PC-3 (cell line): ENCODE data around the gene PXMP4. TPM values are rescaled to one million over a fixed set of nuclear protein-coding genes. Genes with fewer than 3 reads are reported as not detected.

Experiments used
- ATAC-seq: fragments of 200-7000 bp; cut with Tn5 transposase; 2 replicates; pipeline ENCODE4 v1.9.1; 2020; ENCODE audit warnings: mild to moderate bottlenecking, moderate library complexity
- BruUV-seq: library from RNA; stranded (reverse); fragments of 400-500 nt; replicated peaks from 2 replicates; lab custom pipeline; 2021; lab: Mats Ljungman, UMichigan
- CTCF ChIA-PET: fragments of 300-600 bp; sonication (Branson Sonifier 250); formaldehyde crosslinking; loops from one replicate; lab custom pipeline; 2022; ENCODE audit warnings: antibody characterized with exemption; lab: Charles Lee
- POLR2A ChIA-PET: fragments of 300-600 bp; sonication (Branson Sonifier 250); formaldehyde crosslinking; loops from one replicate; lab custom pipeline; 2022; ENCODE audit warnings: antibody characterized with exemption; ENCODE audit not compliant: unreplicated experiment; lab: Charles Lee
- DNase-seq: peaks from one replicate; pipeline ENCODE4 v3.0.0-alpha.2; 2015
- H2AFZ ChIP-seq: fragments of 300-600 bp; sonication (generic); 2 replicates; pipeline ENCODE4 v1.6.0; 2016; ENCODE audit warnings: antibody characterized with exemption, low read length
- H3F3A ChIP-seq: fragments of 300-600 bp; sonication (generic); one replicate; pipeline ENCODE4 v1.6.0; 2017; ENCODE audit warnings: antibody characterized with exemption, low read length, control low read depth, mild to moderate bottlenecking; ENCODE audit not compliant: unreplicated experiment
- H3K27ac ChIP-seq: fragments of 300-600 bp; sonication (generic); 2 replicates; pipeline ENCODE4 v1.5.1; 2016; ENCODE audit warnings: mild to moderate bottlenecking, low read length
- H3K27me3 ChIP-seq: fragments of 300-600 bp; sonication (generic); 2 replicates; pipeline ENCODE4 v1.6.1; 2016; ENCODE audit warnings: low read length, mixed read lengths
- H3K36me3 ChIP-seq: fragments of 300-600 bp; sonication (generic); 2 replicates; pipeline ENCODE4 v1.6.1; 2016; ENCODE audit warnings: low read depth, mixed run types, low read length, mixed read lengths
- H3K4me1 ChIP-seq: fragments of 300-600 bp; sonication (generic); 2 replicates; pipeline ENCODE4 v1.5.1; 2016; ENCODE audit warnings: low read length; ENCODE audit not compliant: insufficient read depth
- H3K4me2 ChIP-seq: fragments of 300-600 bp; sonication (generic); 2 replicates; pipeline ENCODE4 v1.6.0; 2016; ENCODE audit warnings: low read length
- H3K4me3 ChIP-seq: fragments of 300-600 bp; sonication (generic); 2 replicates; pipeline ENCODE4 v1.5.1; 2016; ENCODE audit warnings: mild to moderate bottlenecking, low read length, mixed read lengths
- H3K79me2 ChIP-seq: fragments of 300-600 bp; sonication (generic); 2 replicates; pipeline ENCODE4 v1.6.1; 2017; ENCODE audit warnings: low read length, mixed read lengths
- H3K9ac ChIP-seq: fragments of 300-600 bp; sonication (generic); 2 replicates; pipeline ENCODE4 v1.6.0; 2016; ENCODE audit warnings: mild to moderate bottlenecking, low read length
- H3K9me2 ChIP-seq: fragments of 300-600 bp; sonication (generic); replicated peaks from 2 replicates; pipeline ENCODE4 v1.6.1; 2016; ENCODE audit warnings: mixed run types, low read length, mixed read lengths
- H3K9me3 ChIP-seq: fragments of 300-600 bp; sonication (generic); 2 replicates; pipeline ENCODE4 v1.6.1; 2016; ENCODE audit warnings: low read length, mixed read lengths
- H4K20me1 ChIP-seq: fragments of 300-600 bp; sonication (generic); 2 replicates; pipeline ENCODE4 v1.6.1; 2016; ENCODE audit warnings: low read length, mixed read lengths
- CTCF ChIP-seq: fragments of 300-600 bp; sonication (generic); conservative IDR thresholded peaks from 2 replicates; pipeline ENCODE4 v1.5.1; 2017; ENCODE audit warnings: antibody characterized with exemption, low read depth, mild to moderate bottlenecking, low read length
- EZH2 ChIP-seq: fragments of 300-600 bp; sonication (generic); IDR thresholded peaks from one replicate; pipeline ENCODE4 v1.6.1; 2017; ENCODE audit warnings: antibody characterized with exemption, mild to moderate bottlenecking, low read length; ENCODE audit not compliant: unreplicated experiment
- EZH2phosphoT487 ChIP-seq: fragments of 300-600 bp; sonication (generic); IDR thresholded peaks from 2 replicates; pipeline ENCODE4 v1.6.1; 2018; ENCODE audit warnings: mild to moderate bottlenecking, antibody characterized with exemption, low read length, borderline replicate concordance
- intact Hi-C: fragments of 100-400 bp; cut with micrococcal nuclease; formaldehyde crosslinking; loops from 2 replicates; pipeline ENCODE4 v1.9.0; 2023
- total RNA-seq: library from RNA; depleted of rRNA; stranded (reverse); fragments of >200 nt; gene quantifications from 2 replicates; pipeline ENCODE4 v1.2.3, GENCODE V29; 2014

Gene PXMP4
- total RNA-seq, 1 experiment from 2014 or later = not detected

- TF ChIP-seq EZH2phosphoT487 = no peak
- no peak for TF ChIP-seq EZH2
- no peak for TF ChIP-seq CTCF
- Histone ChIP-seq H3K9ac (no peak overlapping the region), H3K4me1 (peaks cover 15% of the 10 kb centered on the region), H3F3A (no peaks in the 10 kb centered on the region), H3K27me3 (no peaks in the 10 kb centered on the region), H2AFZ (no peak overlapping the region), H3K79me2 (peaks cover 12% of the 10 kb centered on the region), H3K9me3 (no peaks in the 10 kb centered on the region), H3K27ac (no peak overlapping the region), H3K9me2 (no peaks in the 10 kb centered on the region), H3K4me3 (no peak overlapping the region), H3K36me3 (no peaks in the 10 kb centered on the region), H4K20me1 (peaks cover 5% of the 10 kb centered on the region), H3K4me2 (no peak overlapping the region)
- DNase-seq (no peak), ATAC-seq (no peak)
- CTCF ChIA-PET = no interaction called here
- POLR2A ChIA-PET = no interaction called here
- no TSS peak for BruUV-seq
- intact Hi-C loops = loop anchor here (10.0 kb wide), 1 partner anchor 95 kb away; no protein-coding TSS in a partner anchor
Observed at GRCh38 chr20:33689493-33689892, 30.6 kb downstream of the PXMP4 start.

DNA sequence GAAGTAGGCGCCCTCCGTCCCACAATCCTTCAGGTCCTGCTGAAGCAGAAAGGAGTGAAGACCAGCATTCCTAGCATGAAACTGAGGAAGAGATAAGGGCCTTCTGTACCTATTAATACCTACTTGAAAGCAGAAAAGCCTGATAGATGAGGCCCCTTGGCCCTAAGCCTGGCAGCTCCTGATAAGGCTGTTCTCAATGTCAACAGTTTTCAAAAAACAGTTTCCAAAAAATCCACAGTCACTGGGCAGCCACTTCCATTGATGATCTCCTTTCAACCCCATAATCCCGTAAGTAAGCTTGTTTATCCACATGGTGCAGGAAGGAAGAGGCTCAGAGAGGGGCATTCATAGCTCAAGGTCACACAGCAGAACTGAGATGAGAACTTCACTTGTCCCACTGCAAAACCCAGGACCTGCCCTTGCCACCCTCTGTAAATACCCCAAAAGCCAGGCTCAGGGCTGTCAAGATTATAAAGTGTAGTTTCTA, 31.1 kb downstream of the PXMP4 start:
- Histone ChIP-seq H2AFZ (no peak overlapping the region), H3K27ac (no peak overlapping the region), H3K36me3 (no peaks in the 10 kb centered on the region), H3K4me2 (no peak overlapping the region), H3K79me2 (peaks cover 17% of the 10 kb centered on the region), H3K4me3 (no peak overlapping the region), H4K20me1 (peaks cover 10% of the 10 kb centered on the region), H3K9ac (no peak overlapping the region), H3F3A (no peaks in the 10 kb centered on the region), H3K4me1 (peaks cover 18% of the 10 kb centered on the region), H3K27me3 (no peaks in the 10 kb centered on the region), H3K9me3 (no peaks in the 10 kb centered on the region), H3K9me2 (no peaks in the 10 kb centered on the region)
- CTCF ChIA-PET = no interaction called here
- intact Hi-C loops = loop anchor here (10.0 kb wide), 1 partner anchor 96 kb away; no protein-coding TSS in a partner anchor
- BruUV-seq = no TSS peak
- ATAC-seq = no peak
- no peak for DNase-seq
- POLR2A ChIA-PET = no interaction called here
- TF ChIP-seq CTCF = no peak
- no peak for TF ChIP-seq EZH2
- no peak for TF ChIP-seq EZH2phosphoT487

- H4K20me1 ChIP-seq = peaks cover 13% of the 10 kb centered on the region
- peaks cover 18% of the 10 kb centered on the region for H3K4me1 ChIP-seq
- H3K27ac ChIP-seq = no peak overlapping the region
- H3K27me3 ChIP-seq = no peaks in the 10 kb centered on the region
- no peak overlapping the region for H3K4me3 ChIP-seq
- no TSS peak for BruUV-seq
- ATAC-seq = no peak
- TF ChIP-seq CTCF (no peak), EZH2phosphoT487 (no peak), EZH2 (no peak)
- no peaks in the 10 kb centered on the region for H3F3A ChIP-seq
- no peak overlapping the region for H3K4me2 ChIP-seq
- H3K9me3 ChIP-seq = no peaks in the 10 kb centered on the region
- no peak overlapping the region for H3K9ac ChIP-seq
- H3K79me2 ChIP-seq = peaks cover 21% of the 10 kb centered on the region
- no peak for DNase-seq
- ChIA-PET POLR2A (no interaction called here), CTCF (no interaction called here)
- no peaks in the 10 kb centered on the region for H3K9me2 ChIP-seq
- no peak overlapping the region for H2AFZ ChIP-seq
- no peaks in the 10 kb centered on the region for H3K36me3 ChIP-seq
- intact Hi-C loops = loop anchor here (10.0 kb wide), 1 partner anchor 97 kb away; no protein-coding TSS in a partner anchor
Observed at GRCh38 chr20:33687993-33688937, 31.8 kb downstream of the PXMP4 start.
